ENCODE measurements around the gene BMPR1B. TPM values are rescaled to one million over a fixed set of nuclear protein-coding genes. Genes with fewer than 3 reads are reported as not detected.

Gene BMPR1B
- total and polyA plus RNA-seq, 2 of the 8 experiments (the other 6 are each of a cell fraction or from before 2014, with no cell fraction given) = 0.14 to 1.1 TPM

GRCh38 chr4:94974773-94975172 is 217.0 kb downstream of the BMPR1B start:
- no peak overlapping the region for H2BK12ac ChIP-seq (ENCODE audit: low read depth, low read length)
- no peak overlapping the region for H3K4ac ChIP-seq (replicated peaks; ENCODE audit: insufficient read length, low read depth, low read length)
- H2BK20ac ChIP-seq (ENCODE audit: low read length) = no peak overlapping the region
- H3K27ac ChIP-seq (ENCODE audit: low read depth, low read length) = no peak overlapping the region
- DNase-seq (ENCODE audit: low read depth in 1 of 2, low spot score in 2 of 2) (no peak), FAIRE-seq (no peak)
- H3K4me2 ChIP-seq (ENCODE audit: insufficient read depth in 1 of 2, low read depth in 2 of 2, low read length in 2 of 2) = no peak overlapping the region
- H3K56ac ChIP-seq (replicated peaks; ENCODE audit: insufficient read length, low read depth, low read length) = no peak overlapping the region
- no peak overlapping the region for H3K14ac ChIP-seq (ENCODE audit: insufficient read length)
- H2AFZ ChIP-seq (ENCODE audit: low read length) = 0 out of 2 replicates have a peak overlapping the region, but pooled peaks have one; percentile 18
- H2BK5ac ChIP-seq (ENCODE audit: low read depth, low read length) = no peak overlapping the region
- no peaks in the 10 kb centered on the region for H3K23me2 ChIP-seq (ENCODE audit: low read depth, low read length)
- no peak overlapping the region for H3K4me3 ChIP-seq (ENCODE audit: extremely low read depth in 1 of 4, insufficient read depth in 2 of 4, low read depth in 3 of 4, low read length in 4 of 4)
- H3K4me1 ChIP-seq (replicated peaks in 1 of 4; ENCODE audit: control insufficient read depth in 3 of 4, insufficient read depth in 4 of 4, low read length in 3 of 4) = no peaks in the 10 kb centered on the region
- no peak overlapping the region for H4K91ac ChIP-seq (replicated peaks; ENCODE audit: insufficient read length, low read length)
- H2BK120ac ChIP-seq (replicated peaks; ENCODE audit: low read depth, low read length) = no peak overlapping the region
- H3K79me2 ChIP-seq (ENCODE audit: control insufficient read depth in 1 of 2, insufficient read depth in 2 of 2, low read length in 2 of 2) = no peaks in the 10 kb centered on the region
- no peaks in the 10 kb centered on the region for H4K20me1 ChIP-seq (replicated peaks in 1 of 2; ENCODE audit: control insufficient read depth in 1 of 2, insufficient read depth in 2 of 2, low read length in 2 of 2)
- no peaks in the 10 kb centered on the region for H3K79me1 ChIP-seq (ENCODE audit: low read depth, low read length)
- no peak overlapping the region for H2BK15ac ChIP-seq (ENCODE audit: low read length)
- H3K23ac ChIP-seq (ENCODE audit: insufficient read length) = no peak overlapping the region
- POLR2A ChIA-PET (ENCODE audit: partially characterized antibody) = no interaction called here
- CTCF ChIA-PET (ENCODE audit: partially characterized antibody) = no interaction called here
- TF ChIP-seq TCF12 (IDR thresholded peaks at IDR 0.05; ENCODE audit: low read depth, low read length) = no peak
- TF ChIP-seq EP300 (IDR thresholded peaks at IDR 0.05; ENCODE audit: borderline replicate concordance in 1 of 2, low read depth in 2 of 2, low read length in 2 of 2) = no peak
- H4K8ac ChIP-seq (ENCODE audit: extremely low read depth, insufficient read depth, low read length) = no peak overlapping the region
- H4K5ac ChIP-seq (ENCODE audit: insufficient read length, low read depth, low read length) = no peak overlapping the region
- peaks cover 0 to 1% (median 0%) of the 10 kb centered on the region in 4 experiments; a peak in 1 of 7 replicates for H3K27me3 ChIP-seq (replicated peaks in 1 of 4; ENCODE audit: control insufficient read depth in 3 of 4, extremely low read depth in 1 of 4, insufficient read depth in 3 of 4, low read length in 3 of 4)
- 86% methylated on average over 3 of the region's 3 CpGs; no CpG with 5 or more reads in 1 of the 2 experiments for WGBS, 2 experiments (ENCODE audit: extremely low coverage in 1 of 2, insufficient coverage in 1 of 2, insufficient read length in 1 of 2, insufficient replicate concordance in 2 of 2, low coverage in 1 of 2, low lambda C conversion rate in 2 of 2, missing lambda C conversion rate in 1 of 2)
- H3K9ac ChIP-seq (replicated peaks in 1 of 4; ENCODE audit: extremely low read depth in 1 of 4, low read depth in 3 of 4, low read length in 3 of 4) = no peak overlapping the region
- H2AK5ac ChIP-seq (ENCODE audit: low read depth, low read length) = no peak overlapping the region
- H3K18ac ChIP-seq (ENCODE audit: extremely low read depth, low read length) = no peak overlapping the region
- no peaks in the 10 kb centered on the region for H3K9me3 ChIP-seq (ENCODE audit: insufficient read depth in 2 of 2, low read depth in 1 of 2, low read length in 1 of 2)
- H3K36me3 ChIP-seq (ENCODE audit: control insufficient read depth in 2 of 4, insufficient read depth in 4 of 4, low read length in 3 of 4) = no peaks in the 10 kb centered on the region

Data from H1 (cell line).